Memory B cell (primary cell): ENCODE data around the gene MAML3.

Experiments used
- ATAC-seq: fragments of 150-1000 bp; cut with Tn5 transposase; 2 replicates; pipeline ENCODE4 v1.10.0; 2021; ENCODE audit warnings: low read depth, mild to moderate bottlenecking, moderate library complexity
- DNase-seq, 2 donors: peaks; one replicate each; pipeline ENCODE4 v3.0.0; 2022; ENCODE audit warnings: low spot score in 2 of 2
- H3K27ac Mint-ChIP-seq: one replicate; pipeline ENCODE4 v1.8.0; 2022; ENCODE audit warnings: mild to moderate bottlenecking, moderate library complexity, mixed read lengths
- H3K27me3 Mint-ChIP-seq: one replicate; pipeline ENCODE4 v1.8.0; 2022; ENCODE audit warnings: mixed read lengths
- H3K36me3 Mint-ChIP-seq: one replicate; pipeline ENCODE4 v1.8.0; 2022; ENCODE audit warnings: mild to moderate bottlenecking, mixed read lengths
- H3K4me1 Mint-ChIP-seq: one replicate; pipeline ENCODE4 v1.8.0; 2022; ENCODE audit warnings: mixed read lengths
- H3K4me3 Mint-ChIP-seq: one replicate; pipeline ENCODE4 v1.8.0; 2022; ENCODE audit warnings: mild to moderate bottlenecking, moderate library complexity, mixed read lengths
- H3K9me3 Mint-ChIP-seq: one replicate; pipeline ENCODE4 v1.8.0; 2022; ENCODE audit warnings: mixed read lengths

Gene MAML3

DNA sequence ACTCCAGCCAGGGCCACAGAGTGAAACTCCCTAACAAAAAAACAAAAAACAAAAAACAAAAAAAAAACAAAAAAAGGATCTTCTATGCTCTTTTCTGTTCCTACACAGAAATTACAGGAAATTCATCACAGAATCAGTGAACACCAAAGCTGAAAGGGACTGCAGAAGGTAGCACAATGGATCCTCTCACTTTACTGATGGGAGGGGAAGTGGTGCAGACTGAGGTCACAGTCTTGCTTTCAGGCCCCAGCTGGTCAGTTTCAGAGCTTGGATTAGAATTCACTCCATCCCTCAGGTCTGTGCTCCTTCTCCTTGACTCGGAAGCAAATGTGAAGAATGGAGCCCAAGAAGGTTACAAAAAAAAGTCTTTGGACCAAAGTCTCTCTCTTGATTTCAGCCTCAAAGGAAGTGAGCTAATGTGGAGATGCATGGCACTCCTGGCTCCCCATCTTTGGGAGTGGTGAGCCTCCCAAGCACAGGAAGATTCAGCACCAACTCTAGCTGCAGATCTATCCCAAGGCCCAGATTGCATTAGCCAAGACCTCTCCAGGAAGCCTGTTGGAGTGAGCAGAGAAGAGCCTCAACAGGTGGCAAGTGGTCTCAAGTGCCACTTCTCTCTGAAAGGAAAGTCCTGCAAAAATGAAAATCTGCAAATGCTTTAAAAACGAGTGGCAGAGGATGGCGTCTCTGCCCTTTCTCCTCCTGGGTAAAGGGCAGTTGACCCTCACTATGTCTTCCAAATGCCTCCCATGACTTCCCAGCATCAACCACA lies 176.0 kb downstream of the MAML3 start:
- Mint-ChIP-seq H3K36me3 (no peaks in the 10 kb centered on the region), H3K9me3 (no peaks in the 10 kb centered on the region), H3K4me3 (peak overlapping the region; percentile 27), H3K4me1 (peaks cover 23% of the 10 kb centered on the region), H3K27me3 (no peaks in the 10 kb centered on the region), H3K27ac (peak overlapping the region; percentile 30)
- DNase-seq, result no peak
- ATAC-seq, result no peak

DNA sequence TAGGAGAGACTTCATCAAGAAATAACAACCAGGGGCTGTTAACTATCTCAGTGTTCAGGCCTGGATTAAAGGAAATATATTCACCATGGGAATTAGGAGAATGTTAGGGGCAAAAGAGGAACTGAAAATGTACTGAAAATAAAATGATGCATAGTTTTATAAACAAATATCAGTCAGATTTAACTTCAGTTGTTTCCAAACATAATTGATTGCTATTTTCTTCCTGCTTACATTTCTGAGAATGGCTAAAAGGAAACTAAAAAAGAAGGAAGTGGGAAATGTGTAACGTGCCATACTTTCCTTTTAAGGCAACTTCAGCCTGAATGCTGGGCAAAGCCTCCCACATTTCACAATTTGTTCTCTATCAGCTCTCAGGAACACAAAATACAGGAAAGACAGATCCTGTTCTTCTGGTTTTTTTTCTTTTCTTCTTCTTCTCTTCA lies 178.1 kb downstream of the MAML3 start:
- ATAC-seq (no peak), DNase-seq (no peak)
- H3K4me3 Mint-ChIP-seq, result no peak overlapping the region
- H3K36me3 Mint-ChIP-seq, result no peaks in the 10 kb centered on the region
- H3K4me1 Mint-ChIP-seq, result peaks cover 23% of the 10 kb centered on the region
- no peak overlapping the region for H3K27ac Mint-ChIP-seq
- H3K27me3 Mint-ChIP-seq, result no peaks in the 10 kb centered on the region
- no peaks in the 10 kb centered on the region for H3K9me3 Mint-ChIP-seq

DNA sequence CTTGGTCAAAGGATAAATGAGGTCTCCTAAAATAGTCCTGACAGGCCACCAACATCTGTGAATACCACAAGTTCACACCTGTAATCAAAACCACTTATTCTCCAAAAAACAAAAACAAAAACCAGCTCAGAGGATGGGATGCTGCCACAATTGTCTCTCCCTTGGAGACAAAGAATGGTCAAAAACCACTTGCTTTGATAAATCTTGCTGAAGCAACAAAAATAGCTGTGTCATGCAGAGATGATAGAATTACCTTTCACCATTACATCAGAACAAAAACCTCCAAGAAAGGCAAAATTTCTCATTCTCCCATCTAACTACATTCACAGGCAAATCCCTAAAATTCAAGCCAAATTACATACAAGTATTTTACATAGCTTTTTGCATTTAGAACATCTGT lies 180.4 kb downstream of the MAML3 start:
- Mint-ChIP-seq H3K4me1 (peaks cover 16% of the 10 kb centered on the region), H3K4me3 (no peak overlapping the region), H3K27me3 (no peaks in the 10 kb centered on the region), H3K9me3 (no peaks in the 10 kb centered on the region), H3K27ac (no peak overlapping the region), H3K36me3 (no peaks in the 10 kb centered on the region)
- no peak for ATAC-seq
- DNase-seq, result no peak

DNA sequence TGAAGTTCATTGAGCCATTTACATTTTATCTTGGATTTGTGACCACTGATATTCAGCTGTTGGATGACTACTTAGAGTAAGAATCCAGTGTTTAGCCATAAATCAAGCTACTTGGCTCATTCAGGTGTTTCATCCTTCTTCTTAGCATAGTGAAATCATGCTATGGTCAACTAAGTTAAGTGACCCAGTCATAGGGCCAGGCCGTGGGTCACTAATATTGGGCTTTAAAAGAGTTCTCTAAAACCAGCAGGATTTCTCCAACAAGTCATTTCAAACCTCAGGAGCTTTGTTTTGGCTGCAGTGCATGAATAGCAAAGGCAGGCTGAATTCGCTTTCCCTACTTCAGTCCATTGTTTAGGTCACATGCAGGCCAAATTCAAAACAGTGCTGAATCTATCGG lies 181.0 kb downstream of the MAML3 start:
- no peak overlapping the region for H3K4me3 Mint-ChIP-seq
- ATAC-seq (no peak), DNase-seq (no peak)
- H3K4me1 Mint-ChIP-seq, result peaks cover 12% of the 10 kb centered on the region
- H3K9me3 Mint-ChIP-seq, result no peaks in the 10 kb centered on the region
- H3K36me3 Mint-ChIP-seq, result no peaks in the 10 kb centered on the region
- no peak overlapping the region for H3K27ac Mint-ChIP-seq
- H3K27me3 Mint-ChIP-seq, result no peaks in the 10 kb centered on the region

DNA sequence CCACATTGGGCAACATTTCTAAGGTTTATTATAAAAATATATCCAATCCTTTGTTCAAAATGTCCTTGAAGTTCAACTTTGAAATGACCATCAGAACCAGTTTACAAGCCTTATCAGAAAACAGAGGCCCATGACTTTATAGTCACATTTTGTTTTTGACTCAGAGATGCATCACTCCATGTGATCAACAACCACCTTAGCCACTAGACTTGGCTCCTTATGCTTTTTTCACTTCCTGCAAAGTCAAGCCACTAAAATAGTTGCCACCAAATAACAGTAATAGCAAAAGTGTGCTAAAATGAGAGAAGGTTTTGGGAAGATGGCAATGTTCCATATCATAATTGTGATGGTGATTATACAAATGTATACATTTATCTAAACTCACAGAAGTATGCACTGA lies 181.7 kb downstream of the MAML3 start:
- H3K4me3 Mint-ChIP-seq, result no peak overlapping the region
- H3K36me3 Mint-ChIP-seq, result no peaks in the 10 kb centered on the region
- DNase-seq, result no peak
- no peak for ATAC-seq
- H3K27ac Mint-ChIP-seq, result no peak overlapping the region
- H3K4me1 Mint-ChIP-seq, result peaks cover 10% of the 10 kb centered on the region
- no peaks in the 10 kb centered on the region for H3K9me3 Mint-ChIP-seq
- H3K27me3 Mint-ChIP-seq, result no peaks in the 10 kb centered on the region

DNA sequence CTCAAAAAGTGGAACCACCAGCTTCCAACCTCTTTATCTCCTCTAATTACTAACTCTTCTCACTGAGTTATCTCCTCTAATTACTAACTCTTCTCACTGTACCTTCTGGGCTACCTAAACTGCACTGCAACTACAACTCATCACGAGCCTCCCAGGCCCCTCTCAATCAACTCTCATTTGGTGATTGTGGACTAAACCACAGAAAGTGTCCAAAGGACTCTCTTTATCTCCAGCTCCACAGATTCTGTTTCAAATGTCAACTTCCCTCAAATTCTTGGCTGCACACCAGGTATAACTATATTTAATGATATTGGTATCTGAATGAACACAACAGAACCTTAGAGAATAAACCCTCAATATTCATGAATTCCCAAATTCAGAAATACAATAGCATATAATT lies 182.9 kb downstream of the MAML3 start:
- no peak overlapping the region for H3K4me3 Mint-ChIP-seq
- H3K9me3 Mint-ChIP-seq, result no peaks in the 10 kb centered on the region
- no peak for DNase-seq
- ATAC-seq, result no peak
- no peak overlapping the region for H3K27ac Mint-ChIP-seq
- no peaks in the 10 kb centered on the region for H3K36me3 Mint-ChIP-seq
- H3K4me1 Mint-ChIP-seq, result peaks cover 9% of the 10 kb centered on the region
- no peaks in the 10 kb centered on the region for H3K27me3 Mint-ChIP-seq

DNA sequence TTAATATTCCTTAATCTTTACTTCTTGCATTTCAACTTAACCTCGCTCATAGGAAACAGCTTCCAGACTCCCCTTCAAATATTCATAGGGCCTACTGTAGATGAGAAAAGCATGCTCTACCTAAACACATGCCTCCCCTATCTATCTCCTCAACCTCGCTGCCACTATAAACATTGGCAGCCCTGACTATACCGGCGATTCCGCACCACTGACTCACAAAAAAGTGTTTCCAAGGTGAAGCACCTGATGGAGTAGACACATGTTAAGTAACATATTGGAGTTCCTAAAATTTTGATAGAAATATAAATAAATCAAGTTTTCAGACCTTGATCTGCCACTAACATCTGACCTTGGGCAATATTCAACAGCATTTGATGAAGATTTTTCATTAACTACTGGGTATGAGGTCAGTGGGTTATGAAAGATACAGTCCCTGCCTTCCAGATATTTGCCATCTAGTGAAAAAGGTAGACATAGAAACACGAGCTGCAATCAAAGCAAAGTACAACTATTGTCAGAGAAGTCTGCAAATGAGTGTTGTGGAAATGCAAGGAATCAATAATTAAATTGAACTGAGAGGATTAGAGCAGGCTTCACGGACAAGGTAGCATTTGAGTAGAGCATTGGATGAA lies 184.2 kb downstream of the MAML3 start:
- no peak overlapping the region for H3K4me3 Mint-ChIP-seq
- no peaks in the 10 kb centered on the region for H3K27me3 Mint-ChIP-seq
- H3K36me3 Mint-ChIP-seq, result no peaks in the 10 kb centered on the region

DNA sequence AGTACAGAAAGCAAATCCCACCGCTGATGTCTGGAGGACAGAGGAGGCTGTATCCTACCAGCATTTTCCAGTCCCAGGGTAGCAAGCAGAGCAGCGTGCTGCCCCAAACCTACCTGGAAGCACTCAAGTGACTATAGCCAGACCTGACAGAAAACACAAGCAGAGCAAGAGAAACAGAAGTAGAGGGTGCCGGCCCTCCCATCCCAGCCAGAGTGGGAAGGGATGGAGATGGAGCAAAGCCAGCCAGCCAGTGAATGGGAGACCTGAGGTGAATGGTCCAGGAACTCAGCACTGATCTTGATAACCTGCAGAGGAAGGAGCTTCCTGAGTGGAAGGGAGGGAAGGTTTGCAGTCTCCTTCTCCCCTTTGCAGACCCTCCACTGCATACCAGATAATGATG lies 185.2 kb downstream of the MAML3 start:
- Mint-ChIP-seq H3K36me3 (no peaks in the 10 kb centered on the region), H3K27ac (peak overlapping the region; percentile 8), H3K27me3 (no peaks in the 10 kb centered on the region), H3K4me1 (no peaks in the 10 kb centered on the region), H3K9me3 (no peaks in the 10 kb centered on the region), H3K4me3 (no peak overlapping the region)
- no peak for DNase-seq
- ATAC-seq, result no peak

More for the DNA sequence above, 184.2 kb downstream of the MAML3 start:
- DNase-seq, result no peak
- Mint-ChIP-seq H3K27ac (no peak overlapping the region), H3K9me3 (no peaks in the 10 kb centered on the region), H3K4me1 (no peaks in the 10 kb centered on the region)
- no peak for ATAC-seq

DNA sequence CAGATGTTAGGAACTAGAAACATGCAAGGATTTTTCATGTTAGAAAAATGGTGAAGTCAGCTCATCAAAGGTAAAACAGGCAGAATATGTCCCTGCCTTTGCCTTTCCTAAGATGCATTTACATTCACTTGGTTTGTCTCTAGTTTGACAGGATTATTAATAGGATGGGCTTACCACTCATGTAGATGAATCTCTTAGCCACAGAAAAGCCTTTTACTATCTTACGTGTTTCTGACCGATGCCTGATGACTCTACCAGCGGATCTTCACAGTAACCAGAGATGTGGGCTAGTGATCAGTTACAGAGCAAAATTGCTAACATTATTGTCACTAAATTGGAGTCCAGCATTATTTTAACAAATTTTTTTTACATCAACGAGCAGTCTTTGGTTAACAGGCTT lies 187.6 kb downstream of the MAML3 start:
- H3K27me3 Mint-ChIP-seq, result no peaks in the 10 kb centered on the region
- ATAC-seq, result no peak

DNA sequence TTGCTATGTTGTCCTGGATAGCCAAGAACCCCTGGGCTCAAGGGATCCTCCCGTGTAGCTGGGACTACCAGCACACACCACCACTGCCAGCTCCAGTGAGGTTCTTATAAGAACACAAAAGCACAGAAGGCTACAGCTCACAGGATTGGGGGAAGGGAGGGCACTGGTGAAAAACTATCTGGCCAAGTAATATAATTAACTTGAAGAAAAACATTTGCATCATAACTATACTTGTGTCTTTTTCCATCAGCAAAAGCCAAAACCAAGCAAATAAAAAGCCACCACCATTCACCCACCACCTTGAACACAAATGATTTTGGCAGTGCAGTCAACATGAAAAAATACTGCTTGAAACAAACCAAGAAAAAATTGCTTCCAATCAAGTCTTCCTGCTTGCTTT lies 188.2 kb downstream of the MAML3 start:
- H3K4me1 Mint-ChIP-seq, result no peaks in the 10 kb centered on the region
- no peak for DNase-seq
- no peaks in the 10 kb centered on the region for H3K9me3 Mint-ChIP-seq
- no peaks in the 10 kb centered on the region for H3K36me3 Mint-ChIP-seq
- H3K27me3 Mint-ChIP-seq, result no peaks in the 10 kb centered on the region
- H3K27ac Mint-ChIP-seq, result no peak overlapping the region
- H3K4me3 Mint-ChIP-seq, result no peak overlapping the region
- no peak for ATAC-seq

More for the DNA sequence above, 187.6 kb downstream of the MAML3 start:
- DNase-seq, result no peak
- H3K27ac Mint-ChIP-seq, result no peak overlapping the region
- H3K4me3 Mint-ChIP-seq, result no peak overlapping the region
- no peaks in the 10 kb centered on the region for H3K9me3 Mint-ChIP-seq
- H3K4me1 Mint-ChIP-seq, result no peaks in the 10 kb centered on the region
- H3K36me3 Mint-ChIP-seq, result no peaks in the 10 kb centered on the region

DNA sequence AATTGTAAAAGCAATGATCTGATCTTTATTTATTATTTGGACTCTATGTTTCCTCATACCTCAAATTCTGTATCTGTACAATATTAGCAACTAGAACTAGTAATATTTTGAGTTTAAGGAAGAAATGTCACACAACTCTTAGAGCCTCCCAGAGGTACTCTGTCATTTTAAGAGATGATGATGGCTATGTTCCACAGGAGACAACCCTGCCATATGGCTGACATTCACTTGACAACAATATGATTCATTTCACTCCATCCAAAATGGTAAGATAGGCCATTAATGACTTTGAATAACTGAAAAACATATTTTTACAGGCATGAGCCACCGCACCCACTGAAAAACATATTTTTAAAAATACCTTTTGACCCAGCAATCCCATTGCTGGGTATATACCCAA lies 190.3 kb downstream of the MAML3 start:
- Mint-ChIP-seq H3K27me3 (peaks cover 4% of the 10 kb centered on the region), H3K27ac (no peak overlapping the region), H3K36me3 (no peaks in the 10 kb centered on the region), H3K4me1 (no peaks in the 10 kb centered on the region), H3K4me3 (no peak overlapping the region), H3K9me3 (no peaks in the 10 kb centered on the region)
- no peak for ATAC-seq
- no peak for DNase-seq

DNA sequence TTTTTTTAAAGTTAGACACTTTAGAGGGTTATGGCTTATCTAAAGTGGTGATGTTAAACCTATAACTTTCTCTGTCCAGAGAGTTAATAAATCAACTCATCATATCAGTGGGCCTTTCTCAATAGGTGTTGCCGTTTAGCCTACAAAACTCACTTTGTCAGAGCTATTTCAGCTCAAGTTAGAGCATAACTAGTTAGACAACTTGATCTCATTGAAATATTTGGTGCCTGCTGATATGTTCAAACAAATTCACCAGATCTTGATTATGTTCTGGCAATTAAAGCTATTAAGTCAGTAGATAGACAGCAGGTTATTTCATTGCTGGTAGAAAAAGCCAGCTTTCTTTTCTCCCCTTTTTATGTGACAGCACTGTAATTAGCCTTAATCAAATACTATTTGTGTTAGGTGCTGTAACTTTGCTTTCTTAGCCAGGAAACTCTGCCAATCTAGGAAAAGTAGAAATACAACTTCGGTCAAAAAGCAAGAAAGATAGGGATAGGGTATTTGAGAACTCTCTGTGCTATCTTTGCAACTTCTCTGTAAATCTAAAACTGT lies 191.8 kb downstream of the MAML3 start:
- Mint-ChIP-seq H3K27ac (no peak overlapping the region), H3K9me3 (no peaks in the 10 kb centered on the region), H3K4me1 (no peaks in the 10 kb centered on the region), H3K36me3 (no peaks in the 10 kb centered on the region), H3K4me3 (no peak overlapping the region), H3K27me3 (peaks cover 4% of the 10 kb centered on the region)
- ATAC-seq (no peak), DNase-seq (no peak)

DNA sequence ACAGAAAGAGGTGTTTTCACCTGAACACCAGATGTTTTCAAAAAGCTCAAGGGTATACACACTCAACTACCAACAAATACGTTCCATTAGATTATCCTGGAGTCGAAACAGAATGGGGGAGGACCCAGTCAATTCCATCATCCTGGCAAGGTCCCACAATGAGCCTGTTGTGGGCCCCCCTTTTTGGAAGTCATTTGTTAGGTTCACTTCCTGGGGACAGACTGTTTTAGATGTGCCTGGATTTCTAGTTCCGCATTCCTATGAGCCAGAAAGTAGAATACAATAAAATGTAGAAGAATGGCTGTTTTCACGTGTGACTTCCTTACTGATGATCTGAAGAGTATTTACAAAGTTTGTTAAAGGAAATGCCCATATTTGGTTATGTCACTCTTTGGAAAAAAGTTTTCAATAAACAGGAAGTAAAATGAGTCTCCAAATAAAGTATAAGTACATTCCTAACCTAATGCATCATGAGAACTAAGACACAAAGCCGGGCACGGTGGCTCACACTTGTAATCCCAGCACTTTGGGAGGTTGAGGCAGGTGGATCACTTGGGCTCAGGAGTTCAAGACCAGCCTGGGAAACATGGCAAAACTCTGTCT lies 192.5 kb downstream of the MAML3 start:
- ATAC-seq, result no peak
- Mint-ChIP-seq H3K36me3 (no peaks in the 10 kb centered on the region), H3K9me3 (no peaks in the 10 kb centered on the region), H3K27ac (no peak overlapping the region), H3K27me3 (peaks cover 6% of the 10 kb centered on the region), H3K4me1 (no peaks in the 10 kb centered on the region), H3K4me3 (no peak overlapping the region)
- no peak for DNase-seq

DNA sequence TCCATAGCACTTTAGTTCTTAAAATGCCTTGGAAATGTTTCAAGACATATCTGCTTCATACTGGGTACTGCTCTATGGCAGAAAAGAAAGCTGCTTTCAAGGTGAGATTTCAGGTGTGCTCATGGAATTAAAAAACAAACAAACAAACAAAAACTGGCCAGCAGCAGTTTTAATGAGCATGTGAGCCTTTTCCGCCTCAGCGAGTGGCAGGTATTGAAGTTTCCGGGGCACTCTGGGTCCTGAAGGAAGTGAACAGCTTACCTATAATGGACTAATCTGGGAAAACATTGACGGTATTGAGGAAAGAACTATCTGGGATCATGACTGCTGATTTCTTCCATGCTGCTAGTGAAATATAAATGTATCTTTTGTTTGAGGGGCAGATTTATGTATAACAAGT lies 194.6 kb downstream of the MAML3 start:
- ATAC-seq, result no peak
- Mint-ChIP-seq H3K4me1 (no peaks in the 10 kb centered on the region), H3K9me3 (no peaks in the 10 kb centered on the region), H3K4me3 (no peak overlapping the region), H3K27ac (no peak overlapping the region), H3K27me3 (peaks cover 8% of the 10 kb centered on the region), H3K36me3 (no peaks in the 10 kb centered on the region)
- no peak for DNase-seq
